Stimulated activated CD4-positive, alpha-beta T cell treated with anti-CD3 and anti-CD28 coated beads, Interleukin-4, amount 100 ng/mL, for 4 hours (primary cell): ENCODE results near the gene ERC1.
"Not testable (repeated sequence)": the region's sequence is repeated elsewhere in the genome, so short reads cannot be mapped to it uniquely, and the experiment has no call there.

Experiments used
- DNase-seq, 2 experiments: peaks; one replicate each; pipeline ENCODE4 v3.0.0-alpha.2; 2020

ERC1 gene

GRCh38 chr12:1138691-1139090, 147.7 kb downstream of the ERC1 start:
- no peak for DNase-seq

DNA sequence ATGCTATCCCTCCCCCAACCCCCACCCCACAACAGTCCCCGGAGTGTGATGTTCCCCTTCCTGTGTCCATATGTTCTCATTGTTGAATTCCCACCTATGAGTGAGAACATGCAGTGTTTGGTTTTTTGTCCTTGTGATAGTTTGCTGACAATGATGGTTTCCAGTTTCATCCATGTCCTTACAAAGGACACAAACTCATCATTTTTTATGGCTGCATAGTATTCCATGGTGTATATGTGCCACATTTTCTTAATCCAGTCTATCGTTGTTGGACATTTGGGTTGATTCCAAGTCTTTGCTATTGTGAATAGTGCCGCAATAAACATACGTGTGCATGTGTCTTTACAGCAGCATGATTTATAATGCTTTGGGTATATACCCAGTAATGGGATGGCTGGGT, 155.7 kb downstream of the ERC1 start:
- not testable (repeated sequence) for DNase-seq

DNA sequence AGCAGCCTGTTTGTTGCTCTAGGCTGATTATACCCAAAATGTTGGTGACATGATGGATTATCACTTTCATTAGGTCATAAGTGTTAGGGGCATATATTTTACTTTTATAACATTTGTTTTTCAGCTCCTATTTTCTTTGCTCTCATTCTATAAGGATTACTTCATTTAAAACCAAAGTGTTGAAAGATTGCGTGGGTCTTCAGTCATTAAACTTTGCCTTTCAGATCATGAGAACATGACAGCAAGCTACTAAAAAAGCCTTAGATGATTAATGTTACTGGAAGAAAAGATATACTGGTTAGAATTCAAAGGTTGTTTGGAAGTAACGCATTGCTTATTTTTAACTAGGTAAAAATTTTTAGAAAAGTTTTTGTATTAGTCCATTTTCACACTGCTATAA, 156.8 kb downstream of the ERC1 start:
- no peak for DNase-seq

- no peak for DNase-seq
Measured at GRCh38 chr12:1157046-1157445, 166.0 kb downstream of the ERC1 start.

GRCh38 chr12:1161197-1161596, 170.2 kb downstream of the ERC1 start:
- no peak for DNase-seq

GRCh38 chr12:1162081-1162760, 171.2 kb downstream of the ERC1 start:
- DNase-seq: no peak

DNA sequence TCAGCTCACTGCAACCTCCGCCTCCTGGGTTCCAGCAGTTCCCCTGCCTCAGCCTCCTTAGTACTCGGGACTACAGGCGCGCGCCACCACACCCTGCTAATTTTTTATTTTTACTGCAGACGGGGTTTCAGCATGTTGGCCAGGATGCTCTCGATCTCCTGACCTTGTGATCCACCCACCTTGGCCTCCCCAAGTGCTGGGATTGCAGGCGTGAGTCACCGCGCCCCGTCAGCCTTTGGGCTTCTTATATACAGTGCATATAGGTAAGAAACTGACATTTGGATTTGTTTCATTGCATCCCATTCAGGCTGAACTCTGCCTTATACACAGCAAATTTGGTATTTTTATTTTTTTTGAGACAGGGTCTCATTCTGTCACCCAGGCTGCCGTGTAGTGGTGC, 176.8 kb downstream of the ERC1 start:
- DNase-seq: no peak

DNA sequence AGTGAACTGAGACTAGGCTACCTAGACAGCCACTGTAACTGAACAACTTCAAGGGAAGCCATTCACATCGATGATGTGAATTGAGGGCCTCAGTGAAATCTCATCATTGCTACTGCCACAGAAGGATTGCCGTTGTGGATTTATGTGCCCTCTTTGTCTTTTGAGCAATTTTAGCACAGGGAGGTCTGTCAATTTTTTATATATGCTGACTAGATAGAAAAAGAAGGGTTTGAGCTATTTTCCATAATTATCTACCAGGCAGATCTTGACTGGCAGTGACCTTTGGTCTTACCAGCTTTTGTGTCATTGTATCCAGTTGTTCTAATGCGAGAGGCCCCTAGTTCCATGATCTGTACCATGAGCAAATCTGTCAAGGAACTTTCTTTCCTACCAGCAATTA, 179.4 kb downstream of the ERC1 start:
- DNase-seq: no peak

DNA sequence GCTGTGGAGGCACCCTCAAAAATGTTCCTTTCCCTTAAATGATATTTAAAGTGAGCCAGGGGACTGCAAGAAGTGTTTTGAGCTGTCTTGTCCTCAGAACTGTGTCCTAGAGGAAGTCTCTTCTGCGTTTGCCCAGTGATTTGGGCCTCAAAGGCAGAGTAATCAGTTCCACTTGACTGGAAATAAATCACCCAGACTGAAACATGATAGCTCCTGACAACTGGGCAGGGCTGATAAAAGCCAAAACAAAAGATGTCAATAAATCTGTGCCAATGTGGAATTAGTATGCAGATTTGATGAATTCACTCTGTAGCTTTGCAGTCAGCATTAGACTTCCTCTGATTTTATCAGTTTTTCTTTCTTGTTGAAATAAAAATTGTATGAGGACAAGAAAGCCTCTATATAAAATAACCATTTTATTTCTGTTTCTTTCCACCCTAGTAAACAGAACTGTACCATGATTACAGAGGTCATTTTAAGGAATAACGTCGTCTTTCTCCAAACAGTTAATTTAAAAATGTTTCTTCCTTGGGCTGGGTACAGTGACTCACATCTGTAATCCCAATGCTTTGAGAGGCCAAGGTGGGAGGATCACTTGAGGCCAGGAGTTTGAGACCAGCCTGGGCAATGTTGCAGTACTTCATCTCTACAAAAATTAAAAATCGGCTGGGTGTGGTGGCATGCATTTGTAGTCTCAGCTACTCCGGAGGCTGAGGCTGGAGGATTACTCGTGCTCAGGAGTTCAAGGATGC, 180.8 kb downstream of the ERC1 start:
- no peak for DNase-seq

GRCh38 chr12:1173781-1174617, 183.0 kb downstream of the ERC1 start:
- no peak for DNase-seq

DNA sequence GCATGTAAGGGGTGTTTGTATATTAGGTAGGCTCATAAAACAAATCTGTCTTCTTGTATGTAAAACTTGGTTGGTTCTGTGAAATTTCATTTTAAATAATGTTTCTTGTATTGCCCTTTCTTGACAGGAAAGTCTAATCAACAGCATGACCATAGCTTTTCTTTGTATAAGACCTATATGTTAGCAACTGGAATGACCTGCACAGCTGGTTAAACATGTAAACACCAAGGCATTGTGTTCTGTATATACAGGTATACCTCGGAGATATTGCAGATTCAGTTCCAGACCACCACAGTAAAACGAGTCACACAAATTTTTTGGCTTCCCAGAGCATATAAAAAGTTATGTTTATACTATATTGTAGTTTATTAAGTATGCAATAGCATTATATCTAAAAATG, 183.6 kb downstream of the ERC1 start:
- DNase-seq: no peak

DNA sequence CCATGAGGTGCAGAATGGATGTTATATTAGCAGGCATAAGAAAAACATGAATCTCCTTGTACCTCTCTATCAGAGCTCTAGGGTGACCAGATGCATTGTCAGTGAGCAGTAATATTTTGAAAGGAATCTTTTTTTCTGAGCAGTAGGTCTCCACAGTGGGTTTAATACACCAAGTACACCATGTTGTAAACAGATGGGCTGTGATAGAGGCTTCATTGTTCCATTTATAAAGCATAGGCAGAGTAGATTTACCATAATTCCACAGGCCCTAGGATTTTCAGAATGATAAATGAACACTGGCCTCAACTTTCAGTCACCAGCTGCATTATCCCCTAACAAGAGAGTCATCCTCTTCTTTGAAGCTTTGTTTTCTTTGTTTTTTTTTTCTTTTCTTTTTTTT, 185.2 kb downstream of the ERC1 start:
- no peak for DNase-seq

DNA sequence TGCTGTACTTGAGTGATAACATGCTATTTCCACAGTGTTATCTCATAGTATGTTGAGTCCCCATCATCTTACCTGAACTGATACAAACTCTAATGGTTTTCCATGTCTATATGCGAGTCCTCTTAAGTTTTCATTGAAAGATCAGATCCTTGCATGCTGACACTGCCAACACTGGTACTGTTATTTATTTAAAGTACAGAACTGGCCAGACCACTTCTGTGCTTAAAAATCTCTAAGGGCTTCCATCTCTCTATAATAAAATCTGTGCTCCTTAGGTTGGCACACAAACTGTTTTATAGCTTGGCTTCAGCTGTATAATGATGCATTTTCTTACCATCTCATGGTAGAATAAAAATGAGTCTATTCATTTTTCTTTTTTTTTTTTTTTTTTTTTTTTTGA, 188.1 kb downstream of the ERC1 start:
- DNase-seq: no peak

GRCh38 chr12:1182069-1182468, 191.0 kb downstream of the ERC1 start:
- no peak for DNase-seq

- DNase-seq: no peak
Measured at GRCh38 chr12:1184402-1184801, 193.4 kb downstream of the ERC1 start.

GRCh38 chr12:1185460-1186182, 194.6 kb downstream of the ERC1 start:
- no peak for DNase-seq

DNA sequence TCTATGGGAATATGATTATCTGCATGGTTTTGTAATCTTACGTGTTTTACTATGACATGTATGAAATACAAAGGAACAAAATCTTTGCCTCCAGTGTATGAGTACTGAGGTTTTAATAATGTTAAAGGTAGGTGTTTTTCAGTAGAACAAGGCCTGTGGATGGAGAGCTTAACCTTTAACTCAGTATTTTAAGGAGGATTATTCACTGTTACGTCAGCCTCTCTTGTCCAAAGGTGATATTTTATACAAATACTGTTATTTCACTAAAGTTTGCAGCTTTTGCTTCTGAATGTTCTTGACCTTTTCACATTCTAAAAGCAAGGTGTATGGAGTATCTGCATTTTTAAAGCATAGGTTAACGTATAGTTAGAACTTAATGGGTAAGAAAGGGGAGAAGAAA, 195.3 kb downstream of the ERC1 start:
- DNase-seq: no peak

- no peak for DNase-seq
Measured at GRCh38 chr12:1188016-1188415, 197.0 kb downstream of the ERC1 start.

- no peak for DNase-seq
Measured at GRCh38 chr12:1189163-1189562, 198.1 kb downstream of the ERC1 start.

- no peak for DNase-seq
Measured at GRCh38 chr12:1195513-1195912, 204.5 kb downstream of the ERC1 start.

DNA sequence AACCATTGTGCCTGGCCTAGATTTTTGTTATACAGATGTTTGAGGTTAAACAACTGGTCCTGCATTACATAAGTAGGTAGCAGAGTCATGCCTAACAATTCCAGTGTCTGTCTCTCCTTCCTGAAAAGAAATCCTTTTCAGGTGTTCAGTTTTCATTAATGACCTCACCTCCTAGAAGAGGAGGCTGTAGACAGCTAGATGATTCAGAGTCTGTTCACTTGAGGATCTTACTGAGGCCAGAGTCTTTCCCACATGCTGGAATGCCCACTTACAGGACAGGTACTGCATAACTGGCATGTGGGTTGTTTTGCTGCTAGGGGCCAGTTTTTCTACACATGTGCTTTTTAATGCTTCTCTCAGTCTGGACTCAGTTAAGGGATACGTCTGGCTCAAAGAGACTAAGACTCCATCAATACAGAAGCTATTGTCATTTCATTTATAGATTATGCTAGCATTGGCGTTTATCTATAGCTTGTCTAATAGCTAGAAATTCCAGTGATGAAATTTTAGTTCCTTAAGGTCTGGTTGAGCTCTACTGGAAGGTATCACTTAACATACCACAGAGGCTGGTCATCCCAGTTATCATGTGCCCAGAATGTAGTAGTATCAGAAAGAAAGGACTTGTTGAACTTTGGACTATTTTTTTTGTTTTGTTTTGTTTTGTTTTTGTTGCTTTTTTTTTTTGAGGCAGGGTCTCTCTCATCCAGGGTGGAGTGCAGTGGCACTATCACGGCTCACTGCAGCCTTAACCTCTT, 206.4 kb downstream of the ERC1 start:
- DNase-seq: no peak

GRCh38 chr12:1198854-1199253, 207.8 kb downstream of the ERC1 start:
- DNase-seq: not testable (repeated sequence)
